Left hindlimb (tissue), 1 donor: ENCODE results near the gene FAM234A.
"Not testable (repeated sequence)": the region's sequence is repeated elsewhere in the genome, so short reads cannot be mapped to it uniquely, and the experiment has no call there.

ENCODE experiments used
- DNase-seq: peaks from one replicate; pipeline ENCODE4 v3.0.0-alpha.2; 2018

The FAM234A gene, protein sequence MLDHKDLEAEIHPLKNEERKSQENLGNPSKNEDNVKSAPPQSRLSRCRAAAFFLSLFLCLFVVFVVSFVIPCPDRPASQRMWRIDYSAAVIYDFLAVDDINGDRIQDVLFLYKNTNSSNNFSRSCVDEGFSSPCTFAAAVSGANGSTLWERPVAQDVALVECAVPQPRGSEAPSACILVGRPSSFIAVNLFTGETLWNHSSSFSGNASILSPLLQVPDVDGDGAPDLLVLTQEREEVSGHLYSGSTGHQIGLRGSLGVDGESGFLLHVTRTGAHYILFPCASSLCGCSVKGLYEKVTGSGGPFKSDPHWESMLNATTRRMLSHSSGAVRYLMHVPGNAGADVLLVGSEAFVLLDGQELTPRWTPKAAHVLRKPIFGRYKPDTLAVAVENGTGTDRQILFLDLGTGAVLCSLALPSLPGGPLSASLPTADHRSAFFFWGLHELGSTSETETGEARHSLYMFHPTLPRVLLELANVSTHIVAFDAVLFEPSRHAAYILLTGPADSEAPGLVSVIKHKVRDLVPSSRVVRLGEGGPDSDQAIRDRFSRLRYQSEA

DNA sequence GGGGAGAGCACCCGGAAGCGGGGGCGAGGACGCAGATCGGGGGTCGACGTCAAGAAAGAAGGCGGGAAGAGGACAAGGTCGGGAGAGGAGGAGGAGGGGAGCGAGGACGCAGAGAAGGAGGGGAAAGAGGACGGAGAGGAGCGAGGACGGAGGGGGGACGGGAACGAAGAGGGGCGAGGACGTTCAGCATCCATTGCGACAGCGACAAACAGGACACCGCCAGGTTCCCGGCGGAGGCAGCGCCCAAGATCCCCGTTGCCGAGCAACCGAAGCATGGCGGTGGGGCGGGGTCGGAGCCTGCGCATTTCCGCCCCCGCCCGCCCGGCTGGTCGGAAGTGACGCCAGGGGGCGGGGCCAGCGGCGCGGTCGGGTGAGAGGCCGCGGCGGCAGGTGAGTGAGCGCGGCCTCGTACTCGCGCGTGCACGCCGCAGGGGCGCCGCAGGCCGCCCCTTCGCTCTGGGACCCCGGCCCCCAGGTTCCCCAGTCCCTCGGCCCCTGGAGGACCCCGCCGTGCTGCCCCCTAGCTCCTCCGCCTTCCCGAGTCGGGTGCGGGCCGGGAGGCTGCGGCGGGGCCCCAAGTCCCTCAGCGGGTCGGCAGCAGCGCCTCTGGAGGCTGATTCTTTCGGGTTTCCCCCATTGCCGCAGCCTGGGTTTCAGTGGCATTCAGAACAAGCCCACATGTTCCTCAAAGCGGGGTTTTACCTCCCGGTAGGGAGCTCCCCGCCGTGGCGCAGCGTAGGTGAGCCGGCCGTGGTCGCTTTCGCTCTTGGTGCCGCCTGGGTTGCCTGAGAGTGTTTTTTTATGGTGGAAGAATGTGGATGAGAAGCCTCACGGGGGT, at the start of gene FAM234A:
TSS of gene FAM234A (plus strand) at position 354 of the 838 bp plus-strand sequence. CDS start 19,593 bp downstream, outside the sequence.
- peak; percentile 93 for DNase-seq

DNA sequence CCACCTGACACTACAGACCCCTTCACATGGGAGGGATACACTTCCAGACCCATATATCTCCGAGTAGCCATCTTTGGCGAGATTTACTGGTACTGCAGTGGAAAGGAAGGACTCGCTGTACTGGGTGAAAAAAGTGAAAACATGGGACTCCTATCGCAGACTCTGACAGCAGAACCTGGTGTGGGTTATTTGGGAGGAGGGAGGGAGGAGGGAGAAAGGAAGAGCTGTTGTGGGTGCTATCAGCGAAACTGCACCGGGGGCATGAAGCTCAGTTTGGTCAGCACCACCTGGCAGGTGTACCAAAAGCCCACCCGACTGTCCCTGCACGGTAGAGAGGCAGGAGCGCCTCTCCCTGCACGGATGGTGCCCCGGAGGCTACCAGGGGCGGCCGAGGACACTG, 49.4 kb upstream of the FAM234A start:
- no peak for DNase-seq

DNA sequence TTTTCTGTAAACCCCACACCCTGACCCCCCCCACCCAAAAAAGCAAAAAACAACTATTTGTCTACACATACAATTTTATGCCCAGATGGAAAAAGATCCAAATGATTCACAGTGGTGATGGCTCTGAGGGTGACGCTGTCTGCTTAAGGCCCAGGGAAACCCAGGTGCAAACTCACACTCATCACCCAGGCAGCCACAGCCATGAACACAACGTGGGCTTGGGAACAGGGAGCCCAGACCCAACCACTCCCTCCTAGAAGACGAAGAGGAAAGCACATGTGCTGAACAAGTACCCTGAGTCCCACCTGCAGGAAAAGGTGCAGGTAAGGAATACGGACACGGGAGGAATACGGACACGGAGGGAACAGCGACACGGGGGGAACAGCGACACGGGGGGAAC, 48.9 kb upstream of the FAM234A start:
- DNase-seq, result no peak

DNA sequence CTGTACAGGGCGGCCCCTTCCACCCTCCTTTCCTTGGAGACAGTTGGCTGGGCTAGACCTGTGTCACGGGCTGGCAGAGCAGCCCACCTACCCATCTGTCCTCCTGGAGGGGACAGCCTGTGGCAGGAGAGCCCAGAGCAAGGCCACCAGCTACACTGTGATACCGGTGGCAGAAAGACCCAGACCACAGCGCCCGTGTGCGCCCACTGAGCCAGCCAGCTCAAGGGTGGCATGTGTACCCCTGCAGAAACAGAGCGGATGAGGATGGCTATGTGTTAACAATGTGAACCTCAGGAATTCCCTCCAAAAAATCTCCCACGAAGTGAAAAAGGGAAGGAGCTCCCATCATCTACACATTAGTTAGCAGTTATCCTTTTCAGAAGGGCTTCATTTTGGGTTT, 47.3 kb upstream of the FAM234A start:
- no peak for DNase-seq

DNA sequence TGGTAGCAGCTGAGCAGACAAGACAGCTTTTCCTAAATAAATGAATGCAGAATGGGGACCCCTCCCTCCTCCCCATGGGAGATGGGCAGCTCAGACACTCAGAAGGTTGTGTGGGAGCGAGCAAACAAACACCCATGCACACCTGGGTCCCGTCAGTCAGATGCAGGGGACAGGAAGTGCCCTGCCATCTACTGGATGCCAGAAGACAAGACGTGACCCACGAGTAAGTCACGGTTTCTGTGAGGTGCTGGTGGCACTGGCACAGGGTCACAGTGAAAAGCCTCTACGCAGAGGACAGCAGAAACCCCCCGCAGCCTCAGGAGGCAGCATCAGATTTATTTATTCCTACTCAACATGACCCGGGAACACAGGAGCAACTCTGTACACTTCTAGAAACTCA, 45.9 kb upstream of the FAM234A start:
- no peak for DNase-seq

DNA sequence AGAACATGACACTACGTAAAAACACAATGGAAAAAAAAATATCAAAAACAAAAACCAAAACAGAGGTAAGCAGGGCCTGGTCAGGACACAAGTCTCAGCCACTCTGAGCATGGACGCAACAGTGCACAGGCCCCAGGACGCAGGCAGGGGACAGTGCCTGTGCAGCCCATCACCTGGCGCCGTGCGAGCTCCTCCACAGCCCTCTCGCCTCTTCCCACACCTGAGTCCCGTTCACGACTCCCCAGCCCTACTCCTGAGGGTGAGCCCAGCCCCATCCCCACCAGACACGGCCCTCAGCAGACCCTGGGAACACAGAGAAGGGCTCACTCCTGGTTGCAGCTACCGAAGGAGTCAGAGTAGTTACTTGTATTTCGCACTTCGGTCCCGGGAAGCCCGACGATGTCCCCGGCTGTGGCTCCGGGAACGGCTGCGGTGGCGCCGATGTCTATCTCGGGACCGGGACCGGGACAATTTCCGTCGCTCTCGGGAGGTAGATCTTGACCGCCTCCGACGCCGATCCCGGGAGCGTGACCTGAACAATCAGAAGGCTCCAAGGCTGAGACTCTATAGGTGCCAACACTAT, 44.9 kb upstream of the FAM234A start:
- no peak for DNase-seq

DNA sequence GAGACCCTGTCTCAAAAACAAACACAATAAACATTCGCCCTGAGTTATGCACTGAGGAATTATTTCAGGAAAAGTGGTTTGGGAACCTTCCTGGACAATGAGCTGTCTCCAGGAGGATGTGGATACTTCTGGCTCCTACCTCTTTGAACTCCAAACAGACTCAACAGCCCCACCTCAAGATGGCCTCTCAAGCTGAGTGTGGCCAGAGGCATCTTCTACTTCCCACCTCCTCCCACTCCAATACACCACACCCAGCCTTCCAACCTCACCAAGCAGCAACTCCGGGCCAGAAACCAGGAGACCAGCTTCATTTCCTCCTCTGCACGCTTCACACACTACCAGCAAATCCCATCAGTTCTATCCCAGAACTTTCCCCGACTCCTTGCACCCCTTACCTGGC, 42.8 kb upstream of the FAM234A start:
- DNase-seq, result no peak

DNA sequence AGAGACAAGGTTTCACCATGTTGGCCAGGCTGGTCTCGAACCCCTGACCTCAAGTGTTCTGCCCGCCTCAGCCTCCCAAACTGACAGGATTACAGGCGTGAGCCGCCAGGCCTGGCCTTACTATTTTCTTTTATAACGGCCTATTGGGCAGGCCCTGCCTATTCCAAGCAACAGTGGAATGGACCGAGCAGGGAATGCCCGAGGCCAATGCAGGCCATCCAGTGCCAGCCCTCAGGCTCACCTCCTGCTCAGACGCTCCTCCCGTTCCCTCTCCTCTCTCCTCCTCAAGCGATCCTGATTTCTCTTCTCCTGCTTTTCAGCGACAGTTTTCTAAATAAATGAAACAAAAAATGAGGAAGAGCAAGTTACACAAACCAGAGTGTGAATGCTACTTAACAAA, 41.9 kb upstream of the FAM234A start:
- DNase-seq, result no peak

DNA sequence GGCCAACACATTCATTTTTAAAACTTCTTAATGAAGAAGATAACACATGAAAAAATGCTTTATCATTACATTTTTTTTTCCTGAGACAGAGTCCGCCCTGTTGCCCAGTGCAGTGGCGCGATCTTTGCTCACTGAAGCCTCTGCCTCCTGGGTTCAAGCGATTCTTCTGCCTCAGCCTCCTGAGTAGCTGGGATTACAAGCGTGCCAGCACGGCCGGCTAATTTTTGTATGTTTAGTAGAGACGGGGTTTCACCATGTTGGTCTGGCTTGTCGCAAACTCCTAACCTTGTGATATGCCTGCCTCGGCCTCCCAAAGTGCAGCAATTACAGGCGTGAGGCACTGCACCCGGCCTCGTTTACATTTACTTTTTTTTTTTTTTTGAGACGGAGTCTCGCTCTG, 41.2 kb upstream of the FAM234A start:
- no peak for DNase-seq

DNA sequence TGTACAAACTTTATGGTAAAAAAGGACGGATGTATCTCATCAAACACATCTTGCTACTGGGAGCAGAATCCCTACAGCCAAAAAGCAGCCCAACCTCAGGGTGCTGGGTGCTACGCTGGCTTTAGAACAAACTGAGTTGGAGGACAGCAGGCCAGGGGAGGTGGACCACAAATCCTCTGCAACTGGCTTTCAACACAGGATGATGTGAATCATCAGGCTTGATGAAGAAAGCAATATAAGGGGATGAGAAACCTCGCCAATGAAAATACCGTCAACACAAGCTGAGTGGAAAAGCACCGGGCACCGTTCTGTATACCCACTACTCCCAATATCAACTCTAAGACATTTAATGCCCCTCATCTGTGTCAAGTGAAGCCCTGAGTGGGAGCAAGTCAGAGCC, 40.1 kb upstream of the FAM234A start:
- DNase-seq, result no peak

DNA sequence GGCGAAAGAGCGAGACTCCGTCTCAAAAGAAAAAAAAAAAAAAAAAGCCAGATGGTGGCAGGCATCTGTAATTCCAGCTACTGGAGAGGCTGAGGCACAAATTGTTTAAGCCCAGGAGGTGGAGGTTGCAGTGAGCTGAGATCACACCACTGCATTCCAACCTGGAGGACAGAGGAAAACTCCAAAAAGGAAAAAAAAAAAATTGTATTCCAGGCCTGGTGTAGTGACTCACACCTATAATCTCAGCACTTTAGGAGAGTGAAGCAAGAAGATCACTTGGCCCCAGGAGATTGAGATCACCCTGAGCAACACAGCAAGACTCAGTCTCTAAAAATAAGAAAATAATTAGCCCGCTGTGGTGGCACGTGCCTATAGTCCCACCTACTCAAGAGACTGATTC, 34.2 kb upstream of the FAM234A start:
- DNase-seq, result no peak

DNA sequence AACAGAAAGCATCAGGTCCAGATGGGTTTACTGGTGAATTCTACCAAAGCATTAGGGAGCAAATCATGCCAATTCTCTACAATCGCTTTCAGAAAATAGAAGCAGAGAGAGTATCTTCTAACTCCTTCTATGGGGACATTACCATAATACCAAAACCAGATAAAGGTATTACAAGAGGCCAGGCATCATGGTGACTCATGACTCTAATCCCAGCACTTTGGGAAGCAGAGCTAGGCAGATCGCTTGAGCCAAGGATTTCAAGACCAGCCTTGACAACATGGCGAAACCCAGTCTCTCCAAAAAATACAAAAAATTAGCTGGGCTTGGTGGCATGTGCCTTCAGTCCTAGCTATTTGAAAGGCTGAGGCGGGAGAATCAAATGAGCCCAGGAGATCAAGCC, 31.4 kb upstream of the FAM234A start:
- no peak for DNase-seq

DNA sequence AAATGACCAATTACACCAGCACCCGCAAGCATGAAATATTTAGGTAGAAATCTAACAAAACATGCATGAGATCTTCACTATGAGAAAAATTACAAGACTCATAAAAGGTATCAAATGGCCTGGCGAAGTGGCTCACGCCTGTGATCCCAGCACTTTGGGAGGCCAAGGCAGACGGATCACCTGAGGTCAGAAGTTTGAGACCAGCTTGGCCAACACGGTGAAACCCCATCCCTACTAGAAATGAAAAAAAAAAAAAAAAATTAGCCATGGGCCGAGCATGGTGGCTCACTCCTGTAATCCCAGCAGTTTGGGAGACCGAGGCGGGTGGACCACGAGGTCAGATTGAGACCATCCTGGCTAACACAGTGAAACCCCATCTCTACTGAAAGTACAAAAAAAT, 30.6 kb upstream of the FAM234A start:
- DNase-seq, result not testable (repeated sequence)

DNA sequence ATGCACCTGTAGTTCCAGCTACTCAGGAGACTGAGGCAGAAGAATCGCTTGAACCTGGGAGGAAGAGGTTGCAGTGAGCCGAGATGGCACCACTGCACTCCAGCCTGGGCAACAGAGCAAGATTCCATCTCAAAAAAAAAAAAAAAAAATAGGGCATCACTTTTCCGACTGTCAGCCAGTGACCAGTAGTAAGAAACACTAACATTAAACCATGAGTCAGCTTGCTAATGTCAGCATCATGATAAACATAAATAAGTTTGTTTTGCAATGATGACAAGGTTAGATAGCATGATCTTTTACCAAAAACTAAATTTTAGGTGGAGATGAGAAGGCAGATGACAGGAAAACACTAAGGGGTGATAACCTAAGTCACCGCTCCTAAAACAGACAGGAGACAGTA, 25.3 kb upstream of the FAM234A start:
- DNase-seq, result not testable (repeated sequence)

DNA sequence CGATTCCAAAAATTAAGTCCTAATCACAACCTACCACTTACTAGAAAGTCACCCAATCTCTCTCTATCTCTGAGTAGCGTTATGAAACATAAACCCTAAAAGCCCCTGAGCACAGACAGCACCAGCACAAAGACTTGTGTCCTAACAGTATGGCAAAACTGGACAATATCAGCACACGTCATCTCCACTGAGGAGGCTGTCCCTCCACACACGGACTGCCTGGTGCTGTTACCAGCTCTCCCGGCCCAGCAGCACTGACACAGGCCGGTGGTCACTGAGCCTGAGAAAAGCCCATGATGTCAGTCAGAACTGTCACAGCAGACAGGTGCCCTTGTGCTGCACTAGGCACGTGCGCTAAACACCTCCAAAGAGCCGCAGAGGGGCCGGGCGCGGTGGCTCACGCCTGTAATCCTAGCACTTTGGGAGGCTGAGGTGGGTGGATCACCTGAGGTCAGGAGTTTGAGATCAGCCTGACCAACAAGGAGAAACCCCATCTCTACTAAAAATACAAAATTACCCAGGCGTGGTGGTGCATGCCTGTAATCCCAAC, 22.9 kb upstream of the FAM234A start:
- not testable (repeated sequence) for DNase-seq

DNA sequence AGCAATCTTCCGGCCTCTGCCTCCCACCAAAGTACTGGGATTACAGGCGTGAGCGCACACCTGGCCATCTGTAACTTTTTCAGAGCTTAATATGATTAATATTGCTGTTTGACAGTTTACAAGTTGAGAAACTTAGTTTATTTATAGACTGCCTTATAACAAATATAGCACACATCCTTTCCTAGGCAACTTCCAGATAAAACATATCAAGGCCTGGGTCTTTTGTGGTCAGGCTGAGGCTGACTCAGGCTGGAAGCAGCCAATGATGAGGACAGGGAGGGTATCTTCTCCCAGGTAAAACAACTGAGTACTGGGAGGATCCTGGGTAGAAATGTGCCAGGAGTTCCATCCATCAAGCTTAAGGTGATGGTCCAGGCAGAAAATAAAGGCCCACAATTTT, 21.6 kb upstream of the FAM234A start:
- no peak for DNase-seq

DNA sequence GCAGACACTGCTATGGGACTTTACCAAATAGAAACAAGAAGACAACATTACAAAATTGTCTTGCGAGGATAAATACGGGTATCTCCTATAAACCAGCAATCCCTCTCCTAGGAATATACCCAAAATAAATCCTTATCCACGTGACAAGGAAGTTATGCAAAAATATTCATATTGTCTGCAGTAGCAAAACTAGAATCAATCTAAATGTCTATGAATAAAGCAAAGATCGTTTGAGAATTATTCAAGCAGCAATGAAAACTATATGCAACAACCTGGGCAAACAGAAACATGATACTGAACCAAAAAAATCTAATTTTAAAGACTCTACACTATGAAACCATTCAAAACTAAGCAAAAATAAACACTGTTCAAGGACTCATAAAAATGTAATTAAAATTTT, 14.6 kb upstream of the FAM234A start:
- DNase-seq, result no peak

DNA sequence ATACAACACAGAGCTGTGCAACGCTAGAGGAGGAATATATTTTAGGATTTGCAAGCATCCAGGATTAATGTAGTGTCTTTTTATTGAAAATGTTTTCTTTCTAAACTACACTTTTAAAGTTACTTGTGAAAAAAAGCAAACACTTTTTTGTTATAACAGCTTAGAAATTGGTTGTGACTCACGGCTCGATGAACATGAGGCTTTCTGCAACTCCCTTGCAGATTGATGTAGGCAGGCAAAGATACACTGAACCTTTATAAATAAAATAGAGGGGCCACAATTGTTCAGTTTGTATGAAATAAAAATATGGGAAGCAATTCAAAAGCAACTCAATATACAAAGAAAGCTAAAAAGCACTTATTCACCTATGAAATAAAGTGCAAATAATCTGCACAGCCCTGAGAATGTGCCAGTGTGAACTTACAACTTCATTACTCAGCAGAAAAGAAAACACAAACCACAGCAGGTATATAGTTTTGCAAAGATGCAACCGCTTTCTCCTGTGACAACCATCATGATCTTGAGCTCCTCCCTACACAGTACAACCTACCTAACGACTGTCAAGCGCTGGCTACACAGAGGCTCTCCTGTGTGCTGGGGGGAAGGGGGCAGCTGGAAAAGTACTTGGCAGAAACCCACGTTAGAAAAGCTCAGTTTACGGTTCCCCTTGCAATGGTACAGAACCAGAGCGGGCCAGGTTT, 6.3 kb upstream of the FAM234A start:
- DNase-seq, result no peak

DNA sequence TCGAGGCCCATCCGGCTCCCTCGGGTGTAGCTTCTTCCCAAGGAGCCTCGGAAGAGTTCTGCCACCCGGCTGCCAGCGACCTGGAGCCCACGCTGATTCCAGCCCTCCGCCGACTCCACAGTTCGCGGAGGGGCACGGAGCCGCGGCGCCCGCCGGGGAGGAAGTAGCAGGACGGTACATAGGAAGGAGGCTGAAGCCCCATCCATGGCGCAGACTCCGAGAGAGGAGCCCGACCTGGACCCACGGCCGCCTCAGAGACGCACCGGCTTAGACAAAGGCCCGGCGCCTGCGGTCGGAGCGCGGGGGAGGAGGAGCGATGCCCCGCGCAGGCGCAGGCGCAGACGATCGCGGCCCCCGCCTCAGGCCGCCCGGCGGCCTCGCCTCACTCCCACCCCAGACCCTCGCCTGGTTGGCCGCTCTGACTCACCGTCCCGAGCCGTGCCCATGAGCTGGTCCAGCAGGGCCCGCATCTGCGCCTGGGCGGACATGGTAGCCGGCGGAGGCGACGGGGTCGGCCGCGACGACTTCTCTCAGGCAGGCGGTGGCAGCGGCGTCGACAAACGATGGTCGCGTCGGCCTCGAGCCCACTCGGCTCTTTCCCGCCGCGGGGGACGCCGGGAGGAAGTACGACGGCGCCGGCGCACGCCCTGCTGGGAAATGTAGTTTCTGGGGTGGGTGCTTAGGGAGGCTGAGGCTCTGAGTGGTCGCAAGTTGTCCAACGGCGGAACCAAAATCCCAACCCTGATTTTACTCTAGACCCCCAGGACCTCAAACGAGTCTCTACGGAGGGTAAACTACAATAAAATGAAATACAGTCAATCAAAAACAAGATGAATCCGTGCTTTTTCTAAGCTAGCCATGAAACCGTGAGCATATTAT, 5.5 kb upstream of the FAM234A start, which contains the start of gene LUC7L:
TSS of gene LUC7L (minus strand) at position 598 of the 879 bp plus-strand sequence. CDS start at position 488, 110 bp downstream.
- peak; percentile 93 for DNase-seq

DNA sequence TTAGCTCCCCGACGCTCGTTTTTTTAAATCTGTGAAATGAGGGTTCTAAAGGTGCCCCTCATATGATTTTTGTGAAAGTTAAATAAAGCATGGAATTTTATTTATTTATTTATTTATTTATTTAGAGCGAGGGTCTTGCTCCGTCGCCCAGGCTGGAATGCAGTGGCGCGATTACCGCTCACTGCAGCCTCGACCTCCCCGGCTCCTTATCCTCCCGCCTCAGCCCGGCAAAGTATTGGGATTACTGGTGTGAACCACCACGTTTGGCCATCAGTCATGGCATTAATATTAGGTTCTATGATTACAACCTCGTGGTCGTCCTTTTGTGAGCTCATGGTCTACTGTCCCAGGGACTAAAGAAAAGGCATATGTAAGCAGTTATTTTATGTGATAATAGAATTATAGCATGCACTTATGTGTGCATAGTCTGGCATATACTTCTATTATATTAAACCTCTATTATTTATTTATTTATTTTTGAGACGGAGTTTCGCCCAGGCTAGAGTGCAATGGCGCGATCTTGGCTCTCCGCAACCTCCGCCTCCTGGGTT, 4.8 kb upstream of the FAM234A start:
- no peak for DNase-seq

DNA sequence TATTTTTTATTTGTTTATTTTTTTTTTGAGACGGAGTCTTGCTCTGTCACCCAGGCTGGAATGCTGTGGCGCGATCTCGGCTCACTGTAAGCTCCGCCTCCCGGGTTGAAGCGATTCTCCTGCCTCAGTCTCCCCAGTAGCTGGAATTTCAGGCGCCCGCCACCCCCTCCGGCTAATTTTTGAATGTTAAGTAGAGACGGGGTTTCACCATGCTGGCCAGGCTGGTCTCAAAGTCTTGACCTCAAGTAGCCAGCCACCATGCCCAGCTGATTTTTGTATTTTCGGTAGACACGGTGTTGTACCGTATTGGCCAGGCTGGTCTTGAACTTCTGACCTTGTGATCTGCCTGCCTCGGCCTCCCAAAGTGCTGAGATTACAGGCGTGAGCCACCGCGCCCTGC, 4.3 kb upstream of the FAM234A start:
- DNase-seq, result not testable (repeated sequence)
